HG03558 (cell line): ENCODE measurements around the gene COL21A1.

ENCODE experiments used
- ATAC-seq: cut with Tn5 transposase; IDR thresholded peaks from one replicate; pipeline ENCODE4 v1.9.1; 2021; ENCODE audit warnings: moderate number of reproducible peaks; ENCODE audit not compliant: unreplicated experiment; ENCODE audit errors: extremely low read depth

Gene COL21A1

DNA sequence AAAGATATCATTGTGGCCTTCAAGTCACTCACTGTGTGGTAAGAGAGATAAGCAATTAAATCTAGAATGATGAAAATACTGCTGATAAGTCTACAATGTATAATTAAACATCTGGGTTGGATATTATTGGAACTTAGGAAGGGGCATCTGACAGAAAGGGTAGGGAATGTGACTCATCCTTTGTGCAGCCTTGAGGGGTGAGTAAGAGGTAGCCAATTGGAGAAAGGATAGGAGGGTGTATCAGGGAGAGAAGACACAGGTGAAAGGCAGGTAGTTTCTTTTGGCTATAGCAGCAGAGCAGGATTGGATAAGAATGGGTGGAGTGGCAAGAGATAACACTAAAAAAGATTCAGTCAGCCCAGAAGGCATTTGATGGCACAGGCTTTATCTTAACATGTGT, 182.0 kb downstream of the COL21A1 start:
- no peak for ATAC-seq

DNA sequence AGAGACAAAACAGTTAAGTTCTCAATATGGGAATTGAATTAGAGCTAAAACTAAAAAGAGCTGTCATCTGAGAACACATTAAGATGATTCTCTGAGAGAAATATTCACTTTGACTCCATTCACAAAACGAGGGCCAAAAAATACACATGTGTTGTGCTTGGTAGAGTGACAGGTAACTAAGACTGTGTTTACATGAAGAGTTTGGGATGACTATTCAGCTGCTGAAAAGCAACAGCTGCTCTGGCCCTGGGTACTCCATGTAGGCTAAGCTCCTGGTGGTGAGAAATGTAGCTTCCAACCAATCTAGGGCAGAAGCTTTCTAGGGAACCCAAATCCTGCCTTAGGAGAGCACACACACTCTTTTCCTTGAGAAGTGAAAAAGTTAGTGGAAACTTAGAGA, 184.5 kb downstream of the COL21A1 start:
- ATAC-seq = no peak

- ATAC-seq = no peak
Observed at GRCh38 chr6:56058636-56059035, 188.7 kb downstream of the COL21A1 start.

- no peak for ATAC-seq
Observed at GRCh38 chr6:56055081-56055704, 192.2 kb downstream of the COL21A1 start.

- ATAC-seq = no peak
Observed at GRCh38 chr6:56051202-56051598, 196.2 kb downstream of the COL21A1 start.

- ATAC-seq = no peak
Observed at GRCh38 chr6:56050530-56051201, 196.7 kb downstream of the COL21A1 start.

- no peak for ATAC-seq
Observed at GRCh38 chr6:56048601-56049000, 198.8 kb downstream of the COL21A1 start.

DNA sequence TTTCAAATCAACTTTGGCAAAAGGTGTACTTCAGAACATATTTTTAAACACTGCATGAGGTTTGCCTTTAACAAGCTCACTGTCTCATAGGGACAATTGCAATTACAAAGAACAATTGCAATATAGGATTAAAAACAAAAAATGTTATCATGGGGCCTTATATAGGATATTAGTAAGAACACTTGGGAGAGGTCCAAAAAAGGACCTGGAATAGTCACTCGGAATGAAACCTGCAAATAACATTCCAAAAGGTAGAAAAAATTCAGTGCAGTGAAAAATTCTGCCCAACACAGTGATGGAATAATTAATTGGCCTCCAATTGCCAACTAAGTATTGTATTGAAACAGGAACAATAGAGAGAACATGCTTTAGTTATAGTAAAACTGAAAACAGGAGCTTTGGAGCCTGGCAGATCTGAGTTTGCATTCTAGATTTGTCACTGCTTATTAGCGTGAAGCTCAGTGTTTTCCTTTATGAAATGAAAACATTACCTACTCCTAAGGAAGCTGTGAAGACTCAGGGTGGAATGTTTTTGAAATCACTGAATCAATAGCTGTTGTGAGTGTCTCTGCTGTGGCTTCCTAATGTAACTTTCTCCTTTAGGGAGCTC, 199.3 kb downstream of the COL21A1 start:
- no peak for ATAC-seq

DNA sequence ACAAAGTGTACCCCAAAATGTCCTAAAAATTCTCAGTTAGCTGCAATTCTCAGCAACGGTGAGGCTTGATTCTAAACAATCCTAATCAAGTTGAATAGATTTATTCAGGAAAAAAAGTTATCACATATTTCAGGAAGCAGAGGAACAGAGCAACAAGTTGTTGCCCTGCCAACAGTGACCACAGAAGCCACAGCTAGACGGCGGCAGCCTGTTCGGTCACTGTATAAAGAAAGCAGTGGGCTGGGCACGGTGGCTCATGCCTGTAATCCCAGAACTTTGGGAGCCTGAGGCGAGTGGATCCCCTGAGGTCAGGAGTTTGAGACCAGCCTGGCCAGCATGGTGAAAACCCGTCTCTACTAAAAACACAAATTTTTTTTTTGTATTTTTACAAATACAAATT, 200.8 kb downstream of the COL21A1 start:
- ATAC-seq = no peak

GRCh38 chr6:56043761-56044160, 203.6 kb downstream of the COL21A1 start:
- no peak for ATAC-seq

GRCh38 chr6:56043076-56043475, 204.3 kb downstream of the COL21A1 start:
- no peak for ATAC-seq

- no peak for ATAC-seq
Observed at GRCh38 chr6:56041591-56041990, 205.8 kb downstream of the COL21A1 start.

DNA sequence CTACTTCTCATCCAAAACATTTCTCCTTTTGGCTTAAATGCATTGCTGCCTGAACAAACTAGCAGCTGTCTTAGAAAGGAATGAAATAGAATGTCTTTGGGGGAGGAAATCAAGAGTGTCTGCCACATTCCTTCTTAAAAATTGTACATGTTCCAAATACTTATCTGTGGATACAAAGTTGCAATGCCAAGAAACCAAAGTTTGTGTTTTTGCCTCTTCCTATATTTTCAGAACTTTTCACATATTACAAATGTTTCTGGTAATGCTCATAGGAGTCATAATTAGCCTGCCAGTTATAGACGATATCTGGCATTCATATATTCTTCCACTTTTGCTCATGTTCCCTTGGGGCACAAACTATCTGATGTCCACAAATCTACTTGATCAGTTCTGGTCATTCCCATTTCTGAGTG, 206.5 kb downstream of the COL21A1 start:
- no peak for ATAC-seq

DNA sequence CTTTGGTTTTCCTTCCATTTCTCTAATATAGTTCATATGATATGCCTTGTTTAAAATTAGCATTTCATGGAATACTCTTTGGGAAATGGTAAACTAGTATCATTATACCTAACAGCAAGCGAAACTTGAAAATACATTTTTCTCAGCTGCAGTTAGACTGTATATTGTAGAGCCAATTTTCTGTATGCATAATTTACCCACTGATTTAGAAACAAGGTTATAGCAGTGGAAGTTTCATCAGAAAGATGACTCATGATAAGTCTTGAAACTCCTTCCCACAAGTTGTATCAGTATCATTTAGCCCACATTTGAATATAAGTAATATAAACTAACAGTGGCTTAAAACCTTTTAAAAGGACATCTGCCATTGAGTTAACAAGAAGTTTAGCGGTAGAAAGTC, 207.2 kb downstream of the COL21A1 start:
- ATAC-seq = no peak

GRCh38 chr6:56038764-56039163, 208.6 kb downstream of the COL21A1 start:
- no peak for ATAC-seq

DNA sequence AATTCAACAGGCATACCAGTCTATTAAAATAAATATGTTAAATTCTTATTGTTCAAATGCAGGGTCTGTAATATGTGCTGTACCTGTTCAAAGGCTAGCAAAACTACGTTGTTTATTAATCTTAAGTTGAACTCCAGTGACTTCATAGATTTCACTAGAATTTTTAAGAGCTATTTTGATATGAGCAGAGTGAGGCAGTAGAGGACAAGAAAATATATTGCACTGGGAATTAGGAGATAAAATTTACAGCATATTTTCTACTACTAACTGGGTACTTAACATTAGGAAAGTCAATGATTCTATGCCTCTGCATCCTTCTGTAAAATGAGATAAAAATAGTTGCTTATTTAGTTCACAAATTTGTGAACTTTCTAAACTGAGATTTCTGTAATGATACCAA, 209.8 kb downstream of the COL21A1 start:
- ATAC-seq = no peak

DNA sequence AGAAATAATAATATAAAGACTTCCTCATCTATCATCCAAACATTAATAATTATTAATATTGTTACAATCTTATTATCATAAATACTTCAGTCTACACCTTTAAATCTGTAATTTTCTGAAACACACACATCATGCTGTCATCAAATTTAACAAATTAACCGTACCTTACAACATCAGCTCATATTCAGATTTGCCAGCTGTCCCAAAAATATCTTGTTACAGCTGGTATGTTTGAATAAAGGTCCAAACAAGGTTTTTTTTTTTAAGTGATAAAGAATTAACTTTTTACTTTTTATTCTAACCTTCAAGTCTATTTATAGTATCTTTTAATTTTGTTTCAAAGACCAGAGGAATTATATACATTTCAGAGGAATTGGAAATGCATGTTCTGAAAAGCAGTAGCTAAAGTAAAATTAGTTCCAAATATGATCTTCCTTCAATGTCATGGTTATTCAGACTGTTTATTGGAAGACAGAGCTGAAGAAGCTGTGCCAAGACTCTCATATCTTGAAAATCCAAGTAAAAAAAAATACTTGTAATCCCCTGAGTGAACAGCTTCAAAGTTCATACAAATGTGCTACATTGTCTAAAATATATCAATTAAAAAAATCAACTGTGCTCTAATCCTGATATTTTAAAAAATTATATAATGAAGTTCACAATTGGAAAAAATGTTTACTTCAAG, 210.3 kb downstream of the COL21A1 start:
- ATAC-seq = no peak

DNA sequence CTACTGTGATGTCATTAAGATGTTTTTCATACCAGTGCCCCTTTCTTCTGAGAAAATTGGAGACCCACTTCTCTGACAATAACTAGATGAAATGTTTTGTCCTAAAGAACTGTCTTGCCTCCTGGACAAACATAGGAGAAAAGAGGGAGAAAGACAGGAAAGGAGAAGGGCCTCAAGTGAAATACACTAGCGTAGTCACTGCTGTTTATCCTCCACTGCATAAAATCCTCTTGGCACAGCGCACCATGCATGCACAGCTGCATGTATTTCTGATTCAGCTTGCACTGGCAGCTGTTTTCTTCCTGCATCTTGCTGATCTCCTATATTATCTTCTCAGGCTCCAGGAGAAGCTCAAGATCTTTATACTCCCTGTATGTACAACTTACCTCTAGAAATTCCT, 214.0 kb downstream of the COL21A1 start:
- no peak for ATAC-seq

DNA sequence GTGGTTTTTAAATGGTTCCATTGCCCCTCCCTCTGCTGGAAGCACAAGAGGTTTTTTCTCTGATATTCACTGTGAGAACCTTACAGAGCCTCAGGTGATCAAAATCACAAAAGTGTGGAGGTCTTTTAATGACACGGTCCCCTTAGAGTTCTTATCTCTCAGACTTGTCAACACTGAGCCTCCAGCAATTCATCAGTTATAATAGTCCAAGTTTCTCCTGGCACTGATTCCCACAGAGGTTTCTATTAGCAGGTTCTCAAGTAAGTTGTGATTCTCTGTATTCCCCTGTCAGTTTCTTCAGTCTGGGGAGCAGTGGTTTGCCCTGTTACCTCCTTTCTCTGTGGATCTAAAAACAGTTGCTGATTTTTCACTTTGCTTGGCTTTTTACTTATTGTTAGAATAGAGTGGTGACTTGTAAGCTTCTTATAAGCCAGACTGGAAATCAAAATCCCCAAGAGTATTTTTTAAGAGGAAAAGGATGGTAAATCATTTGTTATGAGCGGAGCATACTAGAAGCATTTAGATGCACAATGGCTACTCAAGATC, 214.6 kb downstream of the COL21A1 start:
- no peak for ATAC-seq

- no peak for ATAC-seq
Observed at GRCh38 chr6:56027865-56028264, 219.5 kb downstream of the COL21A1 start.
